ENCODE measurements around the gene MPV17L2. TPM values are rescaled to one million over a fixed set of nuclear protein-coding genes. Genes with fewer than 3 reads are reported as not detected.

MPV17L2 gene
- polyA plus RNA-seq, 1 donor from 2014 or later: 17.7 TPM

GRCh38 chr19:18149596-18149975 is 43.4 kb upstream of the MPV17L2 start:
- H3K9ac ChIP-seq (ENCODE audit: low read length): no peak overlapping the region
- no peak overlapping the region for H3K4me2 ChIP-seq (ENCODE audit: low read length)
- H3F3A ChIP-seq (ENCODE audit: insufficient read depth, low read length, poor library complexity, severe bottlenecking): no peaks in the 10 kb centered on the region
- H3K36me3 ChIP-seq (ENCODE audit: insufficient read depth, low read length): no peaks in the 10 kb centered on the region
- H3K4me3 ChIP-seq (ENCODE audit: low read length): no peak overlapping the region
- H2AFZ ChIP-seq (ENCODE audit: low read depth, low read length): no peak overlapping the region
- TF ChIP-seq REST (IDR thresholded peaks at IDR 0.05; ENCODE audit: borderline replicate concordance) (no peak), CTCF (IDR thresholded peaks at IDR 0.05; ENCODE audit: poor library complexity, severe bottlenecking) (no peak), MXI1 (conservative IDR thresholded peaks at IDR 0.05; ENCODE audit: poor library complexity, severe bottlenecking) (no peak), POLR2AphosphoS5 (IDR thresholded peaks at IDR 0.05) (no peak), EP300 (conservative IDR thresholded peaks at IDR 0.05; ENCODE audit: poor library complexity, severe bottlenecking) (no peak), TAF1 (IDR thresholded peaks at IDR 0.05; ENCODE audit: low read depth) (no peak), SMC3 (conservative IDR thresholded peaks at IDR 0.05; ENCODE audit: poor library complexity) (no peak), RAD21 (conservative IDR thresholded peaks at IDR 0.05) (no peak), EZH2 (IDR thresholded peaks at IDR 0.05; ENCODE audit: borderline replicate concordance, insufficient read depth, low read length, poor library complexity, severe bottlenecking) (no peak)
- no peaks in the 10 kb centered on the region for H3K9me3 ChIP-seq (ENCODE audit: low read length)
- no peaks in the 10 kb centered on the region for H3K27me3 ChIP-seq (ENCODE audit: insufficient read depth, low read depth, low read length)
- no peaks in the 10 kb centered on the region for H4K20me1 ChIP-seq (ENCODE audit: insufficient read depth)
- no peaks in the 10 kb centered on the region for H3K79me2 ChIP-seq (replicated peaks; ENCODE audit: insufficient read depth, low read length)
- no peak overlapping the region for H3K27ac ChIP-seq (ENCODE audit: low read length)
- no peaks in the 10 kb centered on the region for H3K9me2 ChIP-seq (ENCODE audit: insufficient read depth, low read length)

GRCh38 chr19:18150776-18151624 is 42.0 kb upstream of the MPV17L2 start:
- H2AFZ ChIP-seq (ENCODE audit: low read depth, low read length): no peak overlapping the region
- TF ChIP-seq CTCF (IDR thresholded peaks at IDR 0.05; ENCODE audit: poor library complexity, severe bottlenecking): no peak
- no peak for TF ChIP-seq TAF1 (IDR thresholded peaks at IDR 0.05; ENCODE audit: low read depth)
- TF ChIP-seq EZH2 (IDR thresholded peaks at IDR 0.05; ENCODE audit: borderline replicate concordance, insufficient read depth, low read length, poor library complexity, severe bottlenecking): no peak
- TF ChIP-seq MXI1 (conservative IDR thresholded peaks at IDR 0.05; ENCODE audit: poor library complexity, severe bottlenecking): no peak
- TF ChIP-seq SMC3 (conservative IDR thresholded peaks at IDR 0.05; ENCODE audit: poor library complexity): no peak
- TF ChIP-seq REST (IDR thresholded peaks at IDR 0.05; ENCODE audit: borderline replicate concordance): no peak
- TF ChIP-seq RAD21 (conservative IDR thresholded peaks at IDR 0.05): no peak
- TF ChIP-seq POLR2AphosphoS5 (IDR thresholded peaks at IDR 0.05): no peak
- TF ChIP-seq EP300 (conservative IDR thresholded peaks at IDR 0.05; ENCODE audit: poor library complexity, severe bottlenecking): no peak
- no peaks in the 10 kb centered on the region for H3K9me3 ChIP-seq (ENCODE audit: low read length)
- peaks cover 5% of the 10 kb centered on the region for H3K79me2 ChIP-seq (replicated peaks; ENCODE audit: insufficient read depth, low read length)
- no peak overlapping the region for H3K9ac ChIP-seq (ENCODE audit: low read length)
- H3F3A ChIP-seq (ENCODE audit: insufficient read depth, low read length, poor library complexity, severe bottlenecking): no peaks in the 10 kb centered on the region
- H3K4me3 ChIP-seq (ENCODE audit: low read length): no peak overlapping the region
- no peak overlapping the region for H3K27ac ChIP-seq (ENCODE audit: low read length)
- no peaks in the 10 kb centered on the region for H3K9me2 ChIP-seq (ENCODE audit: insufficient read depth, low read length)
- H3K27me3 ChIP-seq (ENCODE audit: insufficient read depth, low read depth, low read length): no peaks in the 10 kb centered on the region
- no peaks in the 10 kb centered on the region for H3K36me3 ChIP-seq (ENCODE audit: insufficient read depth, low read length)
- no peaks in the 10 kb centered on the region for H4K20me1 ChIP-seq (ENCODE audit: insufficient read depth)
- no peak overlapping the region for H3K4me2 ChIP-seq (ENCODE audit: low read length)
